OCI-LY1 (cell line): Measurements from ENCODE around the gene TNPO2.
A peak's percentile ranks its signal among the peaks of the same experiment; 100 is the strongest.

ENCODE experiments used
- H2AFZ ChIP-seq: fragments of 200-600 bp; sonication (generic), shearing (Covaris generic); 2 replicates; pipeline ENCODE4 v1.6.0; 2014; ENCODE audit warnings: antibody characterized with exemption, mild to moderate bottlenecking, low read length
- H3F3A ChIP-seq: fragments of 200-600 bp; sonication (generic), shearing (Covaris generic); 2 replicates; pipeline ENCODE4 v1.6.0; 2014; ENCODE audit warnings: mild to moderate bottlenecking, antibody characterized with exemption, low read length, moderate library complexity; ENCODE audit not compliant: insufficient read depth
- H3K27ac ChIP-seq: fragments of 200-600 bp; sonication (generic); 2 replicates; pipeline ENCODE4 v1.5.1; 2014; ENCODE audit warnings: low read length, mixed run types, mild to moderate bottlenecking, low read depth; ENCODE audit not compliant: poor library complexity, severe bottlenecking
- H3K27me3 ChIP-seq: fragments of 200-600 bp; sonication (generic); 2 replicates; pipeline ENCODE4 v1.6.0; 2014; ENCODE audit warnings: antibody characterized with exemption, mild to moderate bottlenecking, low read length, moderate library complexity; ENCODE audit not compliant: insufficient read depth
- H3K36me3 ChIP-seq: fragments of 200-600 bp; sonication (generic); 2 replicates; pipeline ENCODE4 v1.6.1; 2014; ENCODE audit warnings: mild to moderate bottlenecking, antibody characterized with exemption, low read length, moderate library complexity, mixed read lengths; ENCODE audit not compliant: insufficient read depth
- H3K4me1 ChIP-seq: fragments of 200-600 bp; sonication (generic); 2 replicates; pipeline ENCODE4 v1.5.1; 2014; ENCODE audit warnings: mild to moderate bottlenecking, low read length, moderate library complexity; ENCODE audit not compliant: insufficient read depth, severe bottlenecking
- H3K4me2 ChIP-seq: fragments of 200-600 bp; sonication (generic), shearing (Covaris generic); 2 replicates; pipeline ENCODE4 v1.6.1; 2014; ENCODE audit warnings: low read length
- H3K4me3 ChIP-seq: fragments of 200-600 bp; sonication (generic); 2 replicates; pipeline ENCODE4 v1.5.1; 2014; ENCODE audit warnings: low read length, low read depth, mild to moderate bottlenecking, mixed read lengths; ENCODE audit not compliant: poor library complexity, severe bottlenecking
- H3K79me2 ChIP-seq: fragments of 200-600 bp; shearing (Covaris generic); 2 replicates; pipeline ENCODE4 v1.6.1; 2016; ENCODE audit warnings: mixed run types, low read length, mixed read lengths; ENCODE audit not compliant: insufficient read depth
- H3K9ac ChIP-seq: fragments of 200-600 bp; sonication (generic), shearing (Covaris generic); 2 replicates; pipeline ENCODE4 v1.6.1; 2014; ENCODE audit warnings: mild to moderate bottlenecking, low read length, mixed read lengths
- H3K9me2 ChIP-seq: fragments of 200-600 bp; sonication (generic), shearing (Covaris generic); 2 replicates; pipeline ENCODE4 v1.6.1; 2014; ENCODE audit warnings: low read depth, mild to moderate bottlenecking, low read length, mixed read lengths
- H3K9me3 ChIP-seq: fragments of 200-600 bp; shearing (Covaris generic); 2 replicates; pipeline ENCODE4 v1.6.1; 2014; ENCODE audit warnings: low read length, mixed read lengths
- H4K20me1 ChIP-seq: fragments of 200-600 bp; sonication (generic), shearing (Covaris generic); 2 replicates; pipeline ENCODE4 v1.6.0; 2016; ENCODE audit warnings: mild to moderate bottlenecking, low read length; ENCODE audit not compliant: insufficient read depth
- CTCF ChIP-seq: fragments of 200-600 bp; sonication (generic), shearing (Covaris generic); IDR thresholded peaks from 2 replicates; pipeline ENCODE4 v1.5.1; 2017; ENCODE audit warnings: mild to moderate bottlenecking, antibody characterized with exemption, low read length, moderate library complexity, mixed read lengths
- EZH2 ChIP-seq: fragments of 200-600 bp; sonication (generic), shearing (Covaris generic); IDR thresholded peaks from 2 replicates; pipeline ENCODE4 v1.8.0; 2017; ENCODE audit warnings: borderline replicate concordance, mixed run types, mild to moderate bottlenecking, antibody characterized with exemption, low read length, moderate library complexity, mixed read lengths

The TNPO2 gene

GRCh38 chr19:12745166-12745897 is 21.6 kb upstream of the TNPO2 start:
- H3K9ac ChIP-seq = no peak overlapping the region
- no peaks in the 10 kb centered on the region for H3K4me1 ChIP-seq
- H3K9me3 ChIP-seq = peaks cover 9% of the 10 kb centered on the region; the same call in 1 of the 2 replicates
- no peak for TF ChIP-seq EZH2
- no peak for TF ChIP-seq CTCF
- no peaks in the 10 kb centered on the region for H3K9me2 ChIP-seq
- H3K27ac ChIP-seq = no peak overlapping the region
- H3F3A ChIP-seq = no peaks in the 10 kb centered on the region
- H3K27me3 ChIP-seq = no peaks in the 10 kb centered on the region
- H2AFZ ChIP-seq = no peak overlapping the region
- H3K4me2 ChIP-seq = no peak overlapping the region
- H4K20me1 ChIP-seq = no peaks in the 10 kb centered on the region
- H3K4me3 ChIP-seq = no peak overlapping the region
- peaks cover 49% of the 10 kb centered on the region for H3K36me3 ChIP-seq
- no peaks in the 10 kb centered on the region for H3K79me2 ChIP-seq

GRCh38 chr19:12737835-12738351 is 14.2 kb upstream of the TNPO2 start:
- Histone ChIP-seq H3K9me3 (no peaks in the 10 kb centered on the region), H3K27ac (no peak overlapping the region), H3K36me3 (peaks cover 21% of the 10 kb centered on the region), H3K27me3 (no peaks in the 10 kb centered on the region), H3K4me3 (peak overlapping the region; percentile 83), H4K20me1 (no peaks in the 10 kb centered on the region), H2AFZ (no peak overlapping the region), H3K4me2 (peak overlapping the region; percentile 96), H3F3A (peaks cover 12% of the 10 kb centered on the region; the same call in 1 of the 2 replicates), H3K79me2 (peaks cover 22% of the 10 kb centered on the region), H3K9me2 (no peaks in the 10 kb centered on the region), H3K4me1 (peaks cover 29% of the 10 kb centered on the region), H3K9ac (peak overlapping the region; percentile 75)
- no peak for TF ChIP-seq CTCF
- TF ChIP-seq EZH2 = no peak

- Histone ChIP-seq H3K27me3 (no peaks in the 10 kb centered on the region), H3K79me2 (peaks cover 29% of the 10 kb centered on the region), H3K4me2 (peak within 1 kb of the TSS; percentile 96), H3K36me3 (peaks cover 26% of the 10 kb centered on the region), H2AFZ (peak within 1 kb of the TSS; percentile 48; the same call in 1 of the 2 replicates), H3K9me3 (no peaks in the 10 kb centered on the region), H3K9me2 (no peaks in the 10 kb centered on the region), H3K9ac (peak within 1 kb of the TSS; percentile 75), H3K4me1 (peaks cover 36% of the 10 kb centered on the region), H4K20me1 (no peaks in the 10 kb centered on the region), H3K27ac (peak within 1 kb of the TSS; percentile 87), H3F3A (peaks cover 12% of the 10 kb centered on the region; the same call in 1 of the 2 replicates), H3K4me3 (peak within 1 kb of the TSS; percentile 83)
- TF ChIP-seq EZH2 = no peak
- TF ChIP-seq CTCF = no peak
These were observed 13.5 kb upstream of the TNPO2 start, which contains the start of gene GET3 for GRCh38 chr19:12736995-12737834. TSS of gene GET3 (plus strand) at chr19:12737497. CDS start at chr19:12737506, 9 bp downstream.
